GM12878 (cell line): ENCODE results near the gene NOP16. TPM values are rescaled to one million over a fixed set of nuclear protein-coding genes. Genes with fewer than 3 reads are reported as not detected.
A peak's percentile ranks its signal among the peaks of the same experiment; 100 is the strongest.

Experiments used
- CHD2 ChIP-seq: IDR thresholded peaks from 2 replicates; pipeline ENCODE4 v1.6.1; 2011; ENCODE audit warnings: low read depth, low read length, improper control_type of control experiment, borderline replicate concordance
- CTCF ChIP-seq, 3 experiments: IDR thresholded peaks in 2 of 3; conservative IDR thresholded peaks in 1 of 3; 2 replicates each; pipeline ENCODE4 v1.5.1; 2011; ENCODE audit warnings: low read depth in 3 of 3, low read length in 3 of 3, mild to moderate bottlenecking in 3 of 3, control low read depth in 2 of 3, moderate library complexity in 2 of 3, inconsistent platforms in 1 of 3, mixed read lengths in 1 of 3; ENCODE audit not compliant: control insufficient read depth in 2 of 3, insufficient read depth in 1 of 3; ENCODE audit errors: extremely low read depth in 1 of 3
- IKZF1 ChIP-seq: fragments of 450-650 bp; conservative IDR thresholded peaks from 2 replicates; pipeline ENCODE4 v1.6.1; 2017; ENCODE audit warnings: antibody characterized with exemption, mild to moderate bottlenecking
- LARP7 ChIP-seq: fragments of 450-650 bp; IDR thresholded peaks from 2 replicates; pipeline ENCODE4 v1.6.1; 2017; ENCODE audit warnings: mild to moderate bottlenecking
- MYC ChIP-seq: IDR thresholded peaks from 2 replicates; pipeline ENCODE4 v1.6.1; 2011; ENCODE audit warnings: mild to moderate bottlenecking, low read length, moderate library complexity, inconsistent platforms; ENCODE audit not compliant: insufficient read depth, insufficient replicate concordance, insufficient read length, severe bottlenecking
- NR2C2 ChIP-seq: IDR thresholded peaks from 2 replicates; pipeline ENCODE4 v1.6.1; 2011; ENCODE audit warnings: borderline replicate concordance, low read depth; ENCODE audit not compliant: control insufficient read depth, insufficient read length
- PAX5 ChIP-seq: IDR thresholded peaks from 2 replicates; pipeline ENCODE4 v1.6.1; 2011; ENCODE audit warnings: low read depth, low read length, borderline replicate concordance
- RB1 ChIP-seq: fragments of 450-650 bp; formaldehyde crosslinking; IDR thresholded peaks from 2 replicates; pipeline ENCODE4 v1.6.1; 2017; ENCODE audit warnings: mild to moderate bottlenecking, borderline replicate concordance
- YY1 ChIP-seq: IDR thresholded peaks from 2 replicates; pipeline ENCODE4 v1.6.1; 2011; ENCODE audit warnings: low read depth, mild to moderate bottlenecking, low read length
- ZBTB4 ChIP-seq: fragments of 450-650 bp; formaldehyde crosslinking; IDR thresholded peaks from 2 replicates; pipeline ENCODE4 v1.4.0; 2022; ENCODE audit warnings: mild to moderate bottlenecking, moderate library complexity
- polyA plus RNA-seq, 11 experiments: library from polyadenylated mRNA; depleted of rRNA in 4 of 11; unstranded in 6 of 11; stranded (reverse) in 5 of 11; fragments of >200 nt; fragmentation: Nextera tagmentation in 4 of 11; fragmentation: Illumina TruSeq in 1 of 11; extraction: Ambion mirVana in 4 of 11; extraction: Trizol in 1 of 11; gene quantifications; 1 replicate in 1 of 11; 2 replicates in 10 of 11; pipeline versions ENCODE4 v1.2.1 to v1.2.3, GENCODE V29; 2011 to 2016; ENCODE audit warnings: inconsistent platforms in 2 of 11, missing spikeins in 2 of 11, low read depth in 1 of 11
- total RNA-seq, 4 experiments: library from RNA; depleted of rRNA in 3 of 4; stranded (reverse); fragments of >200 nt in 3 of 4; fragmentation: Illumina TruSeq in 1 of 4; extraction: Trizol in 1 of 4; gene quantifications; 2 replicates each; pipeline versions ENCODE4 v1.2.1 to v1.2.3, GENCODE V29; 2013 to 2021
- TF ChIP-seq, protein P1 (sequence below): fragments of 150-350 bp; IDR thresholded peaks from 2 replicates; pipeline ENCODE4 v1.6.1; 2014; ENCODE audit warnings: mild to moderate bottlenecking, low read depth, low read length
- TF ChIP-seq, protein P2 (sequence below): fragments of 450-650 bp; IDR thresholded peaks from 2 replicates; pipeline ENCODE4 v1.6.1; 2016; ENCODE audit warnings: mild to moderate bottlenecking
- TF ChIP-seq, protein P3 (sequence below): fragments of 450-650 bp; IDR thresholded peaks from 2 replicates; pipeline ENCODE4 v1.6.1; 2017; ENCODE audit warnings: mild to moderate bottlenecking, moderate library complexity

NOP16 gene
- total and polyA plus RNA-seq, 10 of the 15 experiments (the other 5 are each of a cell fraction or from before 2014, with no cell fraction given): 50.3 to 276 (median 116) TPM

DNA sequence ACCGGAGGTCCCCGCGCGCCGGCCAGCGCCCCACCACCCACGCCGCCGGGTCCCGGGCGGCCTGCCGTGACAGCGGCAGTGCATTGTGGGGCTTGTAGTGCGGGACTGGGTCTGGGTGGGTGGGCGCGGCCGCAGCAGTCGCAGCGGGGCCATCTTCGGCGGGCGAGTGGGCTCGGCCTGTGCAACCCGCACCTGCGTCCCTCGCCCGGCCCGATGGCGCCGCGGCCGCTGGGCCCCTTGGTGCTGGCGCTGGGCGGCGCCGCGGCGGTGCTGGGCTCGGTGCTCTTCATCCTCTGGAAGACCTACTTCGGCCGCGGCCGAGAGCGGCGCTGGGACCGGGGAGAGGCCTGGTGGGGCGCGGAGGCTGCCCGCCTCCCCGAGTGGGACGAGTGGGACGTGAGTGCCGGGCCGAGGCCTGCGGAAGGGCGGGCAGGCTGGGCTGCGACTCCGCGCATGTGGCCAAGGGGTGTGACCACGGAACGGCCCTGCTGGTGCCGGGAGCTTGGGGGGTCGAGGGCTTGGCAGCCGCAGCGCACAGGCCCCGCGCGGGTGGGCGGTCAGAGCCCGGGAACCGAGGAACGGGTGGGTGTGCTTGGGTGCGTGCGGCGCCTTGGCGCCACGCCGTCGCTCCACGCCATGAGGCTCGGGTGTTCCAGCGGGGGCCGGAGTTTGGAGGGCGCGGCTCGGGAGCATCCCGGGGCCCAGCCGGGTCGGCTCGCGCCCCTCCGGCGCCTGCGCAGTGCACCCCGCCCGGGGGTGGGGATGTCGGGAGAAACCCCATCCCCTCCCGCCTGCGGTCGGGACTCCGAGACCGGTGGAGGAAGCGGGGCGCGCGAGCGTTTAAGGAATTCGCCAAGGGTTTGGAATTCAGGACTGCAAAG lies 22.8 kb downstream of the NOP16 start, which contains the start of gene ARL10 (continued):
- TF ChIP-seq ZBTB4 (CRISPR knock-in tag) (no peak), RB1 (peak; percentile 10; the same call in 1 of the 2 replicates), NR2C2 (no peak), LARP7 (peak; percentile 83), PAX5 (peak; percentile 53; the same call in 1 of the 2 replicates), CTCF (IDR thresholded peaks at IDR 0.05 in 2 of 3, conservative IDR thresholded peaks at IDR 0.05 in 1 of 3; ENCODE audit: control insufficient read depth in 2 of 3, extremely low read depth in 1 of 3, insufficient read depth in 1 of 3, low read depth in 3 of 3, low read length in 3 of 3) (no peak), CHD2 (0 out of 2 replicates have a peak, but pooled peaks have one; percentile 11), MYC (peak; percentile 64), YY1 (peak; percentile 82), IKZF1 (peak; percentile 85)
- TF ChIP-seq, protein P1, sequence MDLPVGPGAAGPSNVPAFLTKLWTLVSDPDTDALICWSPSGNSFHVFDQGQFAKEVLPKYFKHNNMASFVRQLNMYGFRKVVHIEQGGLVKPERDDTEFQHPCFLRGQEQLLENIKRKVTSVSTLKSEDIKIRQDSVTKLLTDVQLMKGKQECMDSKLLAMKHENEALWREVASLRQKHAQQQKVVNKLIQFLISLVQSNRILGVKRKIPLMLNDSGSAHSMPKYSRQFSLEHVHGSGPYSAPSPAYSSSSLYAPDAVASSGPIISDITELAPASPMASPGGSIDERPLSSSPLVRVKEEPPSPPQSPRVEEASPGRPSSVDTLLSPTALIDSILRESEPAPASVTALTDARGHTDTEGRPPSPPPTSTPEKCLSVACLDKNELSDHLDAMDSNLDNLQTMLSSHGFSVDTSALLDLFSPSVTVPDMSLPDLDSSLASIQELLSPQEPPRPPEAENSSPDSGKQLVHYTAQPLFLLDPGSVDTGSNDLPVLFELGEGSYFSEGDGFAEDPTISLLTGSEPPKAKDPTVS: no peak
- TF ChIP-seq, protein P2, sequence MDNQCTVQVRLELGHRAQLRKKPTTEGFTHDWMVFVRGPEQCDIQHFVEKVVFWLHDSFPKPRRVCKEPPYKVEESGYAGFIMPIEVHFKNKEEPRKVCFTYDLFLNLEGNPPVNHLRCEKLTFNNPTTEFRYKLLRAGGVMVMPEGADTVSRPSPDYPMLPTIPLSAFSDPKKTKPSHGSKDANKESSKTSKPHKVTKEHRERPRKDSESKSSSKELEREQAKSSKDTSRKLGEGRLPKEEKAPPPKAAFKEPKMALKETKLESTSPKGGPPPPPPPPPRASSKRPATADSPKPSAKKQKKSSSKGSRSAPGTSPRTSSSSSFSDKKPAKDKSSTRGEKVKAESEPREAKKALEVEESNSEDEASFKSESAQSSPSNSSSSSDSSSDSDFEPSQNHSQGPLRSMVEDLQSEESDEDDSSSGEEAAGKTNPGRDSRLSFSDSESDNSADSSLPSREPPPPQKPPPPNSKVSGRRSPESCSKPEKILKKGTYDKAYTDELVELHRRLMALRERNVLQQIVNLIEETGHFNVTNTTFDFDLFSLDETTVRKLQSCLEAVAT: no peak
- TF ChIP-seq, protein P3, sequence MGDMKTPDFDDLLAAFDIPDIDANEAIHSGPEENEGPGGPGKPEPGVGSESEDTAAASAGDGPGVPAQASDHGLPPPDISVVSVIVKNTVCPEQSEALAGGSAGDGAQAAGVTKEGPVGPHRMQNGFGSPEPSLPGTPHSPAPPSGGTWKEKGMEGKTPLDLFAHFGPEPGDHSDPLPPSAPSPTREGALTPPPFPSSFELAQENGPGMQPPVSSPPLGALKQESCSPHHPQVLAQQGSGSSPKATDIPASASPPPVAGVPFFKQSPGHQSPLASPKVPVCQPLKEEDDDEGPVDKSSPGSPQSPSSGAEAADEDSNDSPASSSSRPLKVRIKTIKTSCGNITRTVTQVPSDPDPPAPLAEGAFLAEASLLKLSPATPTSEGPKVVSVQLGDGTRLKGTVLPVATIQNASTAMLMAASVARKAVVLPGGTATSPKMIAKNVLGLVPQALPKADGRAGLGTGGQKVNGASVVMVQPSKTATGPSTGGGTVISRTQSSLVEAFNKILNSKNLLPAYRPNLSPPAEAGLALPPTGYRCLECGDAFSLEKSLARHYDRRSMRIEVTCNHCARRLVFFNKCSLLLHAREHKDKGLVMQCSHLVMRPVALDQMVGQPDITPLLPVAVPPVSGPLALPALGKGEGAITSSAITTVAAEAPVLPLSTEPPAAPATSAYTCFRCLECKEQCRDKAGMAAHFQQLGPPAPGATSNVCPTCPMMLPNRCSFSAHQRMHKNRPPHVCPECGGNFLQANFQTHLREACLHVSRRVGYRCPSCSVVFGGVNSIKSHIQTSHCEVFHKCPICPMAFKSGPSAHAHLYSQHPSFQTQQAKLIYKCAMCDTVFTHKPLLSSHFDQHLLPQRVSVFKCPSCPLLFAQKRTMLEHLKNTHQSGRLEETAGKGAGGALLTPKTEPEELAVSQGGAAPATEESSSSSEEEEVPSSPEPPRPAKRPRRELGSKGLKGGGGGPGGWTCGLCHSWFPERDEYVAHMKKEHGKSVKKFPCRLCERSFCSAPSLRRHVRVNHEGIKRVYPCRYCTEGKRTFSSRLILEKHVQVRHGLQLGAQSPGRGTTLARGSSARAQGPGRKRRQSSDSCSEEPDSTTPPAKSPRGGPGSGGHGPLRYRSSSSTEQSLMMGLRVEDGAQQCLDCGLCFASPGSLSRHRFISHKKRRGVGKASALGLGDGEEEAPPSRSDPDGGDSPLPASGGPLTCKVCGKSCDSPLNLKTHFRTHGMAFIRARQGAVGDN: peak; percentile 84; the same call in 1 of the 2 replicates
